Lower lobe of right lung (tissue), 2 donors: ENCODE results near the gene CALCR. TPM values are rescaled to one million over a fixed set of nuclear protein-coding genes. Genes with fewer than 3 reads are reported as not detected.

Source experiments
- ATAC-seq, 2 donors: fragments of 200-7000 bp; cut with Tn5 transposase; one replicate each; pipeline ENCODE4 v1.9.1; 2020 to 2022; ENCODE audit warnings: mild to moderate bottlenecking in 2 of 2, moderate library complexity in 2 of 2
- DNase-seq: peaks from one replicate; pipeline ENCODE4 v3.0.0-alpha.2; 2020
- H3K27ac ChIP-seq: fragments of 200-600 bp; one replicate; pipeline ENCODE4 v1.8.0; 2022
- H3K27me3 ChIP-seq: fragments of 200-600 bp; one replicate; pipeline ENCODE4 v1.8.0; 2022; ENCODE audit warnings: low read depth
- H3K36me3 ChIP-seq: fragments of 200-600 bp; one replicate; pipeline ENCODE4 v1.8.0; 2022; ENCODE audit warnings: mild to moderate bottlenecking
- H3K4me1 ChIP-seq: fragments of 200-600 bp; one replicate; pipeline ENCODE4 v1.8.0; 2022
- H3K4me3 ChIP-seq: fragments of 200-600 bp; one replicate; pipeline ENCODE4 v1.8.0; 2022; ENCODE audit warnings: mild to moderate bottlenecking
- H3K9me3 ChIP-seq: fragments of 200-600 bp; one replicate; pipeline ENCODE4 v1.8.0; 2022
- CTCF ChIP-seq: fragments of 200-600 bp; IDR thresholded peaks from one replicate; pipeline ENCODE4 v1.8.0; 2022; ENCODE audit warnings: antibody characterized with exemption, mild to moderate bottlenecking
- intact Hi-C: fragments of 100-400 bp; cut with DNase I; formaldehyde crosslinking; loops from one replicate; pipeline ENCODE4 v1.11.0; 2022
- microRNA-seq: library from miRNA; unstranded; fragments of <30 nt; microRNA quantifications from one replicate; pipeline ENCODE4 v1.2.0, GENCODE V29; 2020; ENCODE audit warnings: borderline number of aligned reads
- total RNA-seq: library from RNA; stranded (reverse); fragmentation: NEBNext Ultra II Directional; extraction: Animal tissue kit (Norgen Biotek cat#: 25700); gene quantifications from one replicate; pipeline ENCODE4 v1.2.1, GENCODE V29; 2021
- donor health status: DM: no; HTN: yes; CAD: no; lungs with severe emphysema.

Gene CALCR
- total RNA-seq, 1 donor from 2014 or later, result 0.24 TPM

DNA sequence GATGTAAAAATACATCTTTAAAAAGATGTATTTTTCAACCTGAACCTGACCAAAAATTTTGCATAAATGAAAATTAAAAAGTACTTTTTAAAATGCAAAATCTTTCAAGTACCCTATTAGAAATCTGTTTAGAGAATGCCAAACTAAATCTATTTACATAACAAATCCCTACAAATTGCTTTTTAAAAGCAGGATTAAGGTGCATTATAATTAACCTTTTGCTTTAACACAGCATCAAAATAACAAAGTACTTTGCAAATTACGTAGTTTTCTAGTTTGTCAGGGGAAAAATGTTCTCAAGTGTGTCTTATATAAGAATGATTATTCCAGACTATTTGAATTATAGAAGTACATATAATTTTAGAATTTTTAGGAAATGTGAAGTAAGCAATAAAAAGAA, 181.5 kb downstream of the CALCR start:
- DNase-seq (no peak), ATAC-seq (no peak)
- Histone ChIP-seq H3K27ac (no peak overlapping the region), H3K9me3 (no peaks in the 10 kb centered on the region), H3K4me3 (no peak overlapping the region), H3K36me3 (no peaks in the 10 kb centered on the region), H3K4me1 (no peaks in the 10 kb centered on the region), H3K27me3 (no peaks in the 10 kb centered on the region)
- TF ChIP-seq CTCF, result no peak
- intact Hi-C loops, result no loop called here

GRCh38 chr7:93390660-93391059, 183.9 kb downstream of the CALCR start:
- H3K36me3 ChIP-seq, result no peaks in the 10 kb centered on the region
- H3K27ac ChIP-seq, result no peak overlapping the region
- H3K9me3 ChIP-seq, result no peaks in the 10 kb centered on the region
- no peak overlapping the region for H3K4me3 ChIP-seq
- no peaks in the 10 kb centered on the region for H3K4me1 ChIP-seq
- TF ChIP-seq CTCF, result no peak
- DNase-seq (no peak), ATAC-seq (no peak)
- intact Hi-C loops, result no loop called here
- H3K27me3 ChIP-seq, result peaks cover 3% of the 10 kb centered on the region

- Histone ChIP-seq H3K36me3 (no peaks in the 10 kb centered on the region), H3K9me3 (no peaks in the 10 kb centered on the region), H3K4me1 (no peaks in the 10 kb centered on the region), H3K27ac (no peak overlapping the region), H3K27me3 (peaks cover 3% of the 10 kb centered on the region), H3K4me3 (no peak overlapping the region)
- intact Hi-C loops, result no loop called here
- ATAC-seq (no peak), DNase-seq (no peak)
- no peak for TF ChIP-seq CTCF
These were observed 192.2 kb downstream of the CALCR start for GRCh38 chr7:93382362-93382761.

GRCh38 chr7:93378131-93378760, 196.3 kb downstream of the CALCR start:
- H3K36me3 ChIP-seq, result no peaks in the 10 kb centered on the region
- ATAC-seq (no peak), DNase-seq (no peak)
- no peak overlapping the region for H3K4me3 ChIP-seq
- H3K4me1 ChIP-seq, result no peaks in the 10 kb centered on the region
- no peak for TF ChIP-seq CTCF
- intact Hi-C loops, result no loop called here
- H3K27ac ChIP-seq, result no peak overlapping the region
- no peaks in the 10 kb centered on the region for H3K27me3 ChIP-seq
- no peaks in the 10 kb centered on the region for H3K9me3 ChIP-seq

GRCh38 chr7:93375603-93376002, 198.9 kb downstream of the CALCR start:
- no peaks in the 10 kb centered on the region for H3K36me3 ChIP-seq
- TF ChIP-seq CTCF, result no peak
- no peak for ATAC-seq

More at GRCh38 chr7:93375603-93376002, 198.9 kb downstream of the CALCR start:
- intact Hi-C loops, result no loop called here
- Histone ChIP-seq H3K27ac (no peak overlapping the region), H3K9me3 (no peaks in the 10 kb centered on the region), H3K27me3 (no peaks in the 10 kb centered on the region), H3K4me1 (no peaks in the 10 kb centered on the region), H3K4me3 (no peak overlapping the region)
- no peak for DNase-seq

Small RNA genes lying within 50 kb of the gene (microRNA-seq; reads per million reads assigned to microRNA genes)
- gene MIR489, result 13.1 reads per million, percentile 22 among the genes with 10 or more reads in this experiment
- 11.6 reads per million, percentile 17 among the genes with 10 or more reads in this experiment for gene MIR653
